Measurements from ENCODE around the gene DCC.

DNA sequence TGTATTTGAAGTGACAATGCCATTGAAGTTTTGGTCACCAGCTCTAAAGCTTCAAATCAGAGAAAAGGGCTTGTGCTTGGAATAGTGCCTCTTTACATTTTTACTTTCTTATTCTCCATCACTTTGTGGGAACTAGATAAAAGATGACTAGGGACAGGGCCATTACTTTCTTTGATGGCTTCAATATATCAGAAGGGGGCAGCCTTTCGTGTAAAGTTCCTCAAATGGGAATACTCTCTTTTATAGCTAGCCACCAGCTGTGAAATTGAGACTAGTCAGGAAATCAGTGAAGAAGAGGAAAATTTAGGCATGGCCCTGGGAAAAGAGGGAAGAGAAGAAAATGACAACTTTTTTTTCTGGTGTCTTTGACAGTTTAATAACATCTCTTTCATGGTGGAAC is 242.5 kb downstream of the DCC start:
- TF ChIP-seq, protein P1, sequence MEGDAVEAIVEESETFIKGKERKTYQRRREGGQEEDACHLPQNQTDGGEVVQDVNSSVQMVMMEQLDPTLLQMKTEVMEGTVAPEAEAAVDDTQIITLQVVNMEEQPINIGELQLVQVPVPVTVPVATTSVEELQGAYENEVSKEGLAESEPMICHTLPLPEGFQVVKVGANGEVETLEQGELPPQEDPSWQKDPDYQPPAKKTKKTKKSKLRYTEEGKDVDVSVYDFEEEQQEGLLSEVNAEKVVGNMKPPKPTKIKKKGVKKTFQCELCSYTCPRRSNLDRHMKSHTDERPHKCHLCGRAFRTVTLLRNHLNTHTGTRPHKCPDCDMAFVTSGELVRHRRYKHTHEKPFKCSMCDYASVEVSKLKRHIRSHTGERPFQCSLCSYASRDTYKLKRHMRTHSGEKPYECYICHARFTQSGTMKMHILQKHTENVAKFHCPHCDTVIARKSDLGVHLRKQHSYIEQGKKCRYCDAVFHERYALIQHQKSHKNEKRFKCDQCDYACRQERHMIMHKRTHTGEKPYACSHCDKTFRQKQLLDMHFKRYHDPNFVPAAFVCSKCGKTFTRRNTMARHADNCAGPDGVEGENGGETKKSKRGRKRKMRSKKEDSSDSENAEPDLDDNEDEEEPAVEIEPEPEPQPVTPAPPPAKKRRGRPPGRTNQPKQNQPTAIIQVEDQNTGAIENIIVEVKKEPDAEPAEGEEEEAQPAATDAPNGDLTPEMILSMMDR (IDR thresholded peaks at IDR 0.05 in 8 of 11, conservative IDR thresholded peaks at IDR 0.05 in 3 of 11): no peak
- TF ChIP-seq POLR2A (IDR thresholded peaks at IDR 0.05): no peak

Data from spleen (tissue), 7 donors.